AG10803 (cell line): Measurements from ENCODE around the gene B3GALT6.

ENCODE experiments used
- DNase-seq: peaks from one replicate; pipeline ENCODE4 v3.0.0; 2010; ENCODE audit warnings: low read depth
- H3K4me3 ChIP-seq: 2 replicates; pipeline ENCODE4 v1.5.1; 2011; ENCODE audit warnings: mild to moderate bottlenecking, low read length, control low read depth
- CTCF ChIP-seq: conservative IDR thresholded peaks from 2 replicates; pipeline ENCODE4 v1.5.1; 2011; ENCODE audit warnings: mild to moderate bottlenecking, low read length, control low read depth, inconsistent platforms

The B3GALT6 gene

GRCh38 chr1:1232208-1232795 lies at the start of gene B3GALT6:
Gene B3GALT6 (plus strand): TSS chr1:1232237. CDS start chr1:1232279, 42 bp downstream.
- DNase-seq = no peak
- peak within 1 kb of the TSS; percentile 67 for H3K4me3 ChIP-seq
- TF ChIP-seq CTCF = no peak

DNA sequence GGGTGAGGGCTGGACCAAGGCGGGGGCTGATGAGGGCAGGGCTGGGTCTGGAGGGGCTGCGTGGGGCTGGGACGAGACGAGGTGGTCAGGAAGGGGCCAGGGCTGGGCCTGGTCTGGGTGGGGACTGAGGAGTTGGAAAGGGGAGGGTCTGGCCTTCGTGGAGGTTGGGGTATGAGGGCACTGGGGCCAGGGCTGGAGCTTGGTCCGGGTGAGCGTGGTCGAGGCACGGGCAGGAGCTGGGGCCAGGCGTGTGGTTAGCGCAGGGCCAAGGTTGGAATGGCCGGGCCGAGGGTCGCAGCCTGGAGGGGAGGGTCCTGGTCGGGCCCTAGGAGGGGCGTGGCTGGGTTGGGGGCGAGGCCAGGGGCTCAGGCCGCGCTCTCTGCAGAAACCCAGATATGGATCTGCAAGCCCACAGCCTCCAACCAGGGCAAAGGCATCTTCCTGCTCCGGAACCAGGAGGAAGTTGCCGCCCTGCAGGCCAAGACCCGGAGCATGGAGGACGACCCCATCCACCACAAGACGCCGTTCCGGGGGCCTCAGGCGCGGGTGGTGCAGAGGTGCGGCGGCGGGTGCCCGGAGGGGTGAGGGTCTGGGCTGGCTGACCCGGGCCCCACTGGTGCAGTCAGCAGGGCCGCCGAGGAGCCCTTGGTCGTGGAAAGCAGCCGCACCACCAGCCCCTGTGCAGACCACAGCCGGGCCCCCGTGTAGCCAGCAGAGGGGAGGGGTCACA lies 49.4 kb upstream of the B3GALT6 start:
- no peak for TF ChIP-seq CTCF
- H3K4me3 ChIP-seq = no peak overlapping the region
- DNase-seq = no peak

- no peak for DNase-seq
- TF ChIP-seq CTCF = no peak
- H3K4me3 ChIP-seq = no peak overlapping the region
Observed at GRCh38 chr1:1183221-1183747, 48.8 kb upstream of the B3GALT6 start.

DNA sequence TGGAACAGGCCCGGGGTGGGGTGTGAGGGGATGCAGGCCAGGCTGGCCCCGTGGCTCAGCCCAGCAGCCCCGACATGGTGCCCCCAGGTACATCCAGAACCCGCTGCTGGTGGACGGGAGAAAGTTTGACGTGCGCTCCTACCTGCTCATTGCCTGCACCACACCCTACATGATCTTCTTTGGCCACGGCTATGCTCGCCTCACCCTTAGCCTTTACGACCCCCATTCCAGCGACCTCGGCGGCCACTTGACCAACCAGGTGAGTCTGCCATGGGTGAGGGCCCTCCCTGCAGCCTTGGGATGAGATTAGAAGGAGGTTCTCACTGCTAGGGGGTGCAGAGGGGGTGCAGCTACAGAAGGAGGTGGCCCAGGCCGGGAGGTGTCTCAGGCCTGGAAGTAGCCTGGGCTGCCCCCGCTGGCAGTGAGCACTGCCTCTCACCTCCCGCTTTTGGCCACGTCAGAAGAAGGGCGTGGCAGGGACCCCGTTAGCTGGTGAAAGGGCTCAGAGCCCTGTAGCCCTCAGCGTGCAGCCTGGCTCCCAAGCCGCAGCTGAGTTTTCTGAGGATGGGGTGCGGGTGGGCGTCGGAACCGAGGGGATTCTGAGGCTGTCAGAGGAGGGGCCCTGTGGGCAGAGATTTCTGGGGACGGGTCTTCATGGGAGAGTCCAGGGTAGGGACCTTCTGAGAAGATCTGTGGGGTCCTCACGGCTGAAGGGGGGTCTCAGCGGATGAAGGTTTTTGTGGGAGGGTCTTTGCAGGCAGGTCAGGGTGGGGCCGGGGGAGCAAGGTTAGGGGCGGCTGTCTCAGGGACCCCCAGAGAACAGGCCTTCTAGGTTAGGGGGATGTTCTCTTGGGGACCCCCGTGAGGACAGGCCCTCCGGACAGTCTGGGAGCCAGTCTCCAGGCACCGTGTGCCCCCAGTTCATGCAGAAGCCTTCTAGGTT lies 47.9 kb upstream of the B3GALT6 start:
- no peak for TF ChIP-seq CTCF
- no peak overlapping the region for H3K4me3 ChIP-seq
- DNase-seq = no peak

GRCh38 chr1:1185101-1185765 lies 46.8 kb upstream of the B3GALT6 start:
- DNase-seq = no peak
- no peak overlapping the region for H3K4me3 ChIP-seq
- no peak for TF ChIP-seq CTCF

DNA sequence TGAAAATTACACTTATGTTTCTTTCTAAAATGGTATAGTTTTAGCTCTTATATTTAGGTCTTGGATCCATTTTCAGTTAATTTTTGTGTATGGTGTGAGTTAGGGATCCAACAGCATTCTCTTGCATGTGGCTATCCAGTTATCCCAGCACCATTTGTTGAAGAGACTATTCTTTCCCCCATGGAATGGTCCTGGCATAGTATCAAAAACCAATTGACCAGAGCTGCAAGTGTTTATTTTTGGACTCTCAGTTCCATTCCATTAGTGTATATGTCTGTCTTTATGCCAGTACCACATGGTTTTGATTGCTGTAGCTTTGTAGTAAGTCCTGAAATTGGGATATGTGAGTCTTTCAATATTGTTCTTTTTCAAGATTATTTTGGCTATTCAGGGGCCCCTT lies 44.1 kb upstream of the B3GALT6 start:
- TF ChIP-seq CTCF = no peak
- no peak overlapping the region for H3K4me3 ChIP-seq
- DNase-seq = peak; percentile 71
